Suprapubic skin (tissue), 4 donors: Measurements from ENCODE around the gene MPZL3. TPM values are rescaled to one million over a fixed set of nuclear protein-coding genes. Genes with fewer than 3 reads are reported as not detected.

Source experiments
- DNase-seq, 2 donors: peaks; one replicate each; pipeline ENCODE4 v3.0.0-alpha.2; 2019; ENCODE audit warnings: low spot score in 2 of 2
- H3K27ac ChIP-seq: fragments of 200-600 bp; sonication (generic); one replicate; pipeline ENCODE4 v1.5.1; 2019
- H3K27me3 ChIP-seq: fragments of 200-600 bp; sonication (generic); one replicate; pipeline ENCODE4 v1.5.1; 2019
- H3K36me3 ChIP-seq: fragments of 200-600 bp; sonication (generic); one replicate; pipeline ENCODE4 v1.5.1; 2019
- H3K4me1 ChIP-seq: fragments of 200-600 bp; sonication (generic); one replicate; pipeline ENCODE4 v1.5.1; 2019
- H3K4me3 ChIP-seq: fragments of 200-600 bp; sonication (generic); one replicate; pipeline ENCODE4 v1.5.1; 2019; ENCODE audit warnings: mild to moderate bottlenecking
- H3K9me3 ChIP-seq: fragments of 200-600 bp; sonication (generic); one replicate; pipeline ENCODE4 v1.5.1; 2019
- CTCF ChIP-seq, 2 donors: fragments of 200-600 bp in 1 of 2; fragments of 450-650 bp in 1 of 2; sonication (generic) in 1 of 2; IDR thresholded peaks; one replicate each; pipeline ENCODE4 v1.5.1; 2016 to 2019; ENCODE audit warnings: antibody characterized with exemption in 2 of 2, mild to moderate bottlenecking in 1 of 2, moderate library complexity in 1 of 2
- EP300 ChIP-seq: sonication (generic); formaldehyde crosslinking; IDR thresholded peaks from one replicate; pipeline ENCODE4 v1.6.1; 2017; ENCODE audit warnings: antibody characterized with exemption
- POLR2A ChIP-seq, 2 donors: fragments of 450-650 bp; IDR thresholded peaks; one replicate each; pipeline ENCODE4 v1.6.1; 2017; ENCODE audit warnings: antibody characterized with exemption in 2 of 2, mild to moderate bottlenecking in 2 of 2, moderate library complexity in 2 of 2
- POLR2AphosphoS5 ChIP-seq, 3 donors: sonication (generic); formaldehyde crosslinking; IDR thresholded peaks; one replicate each; pipeline ENCODE4 v1.6.1; 2017; ENCODE audit warnings: antibody characterized with exemption in 3 of 3
- WGBS: methylation state at CpG from one replicate; pipeline ENCODE4 v1.1.5; 2018; 5-methylcytosine and 5-hydroxymethylcytosine counted together
- total RNA-seq, 4 donors: library from RNA; depleted of rRNA; stranded (reverse); fragments of >200 nt; gene quantifications; one replicate each; pipeline ENCODE4 v1.1.0, GENCODE V29; 2016

Gene MPZL3
- total RNA-seq, 4 donors from 2014 or later: 23.9 to 87.2 (median 56.1) TPM

GRCh38 chr11:118217575-118217974, 34.6 kb downstream of the MPZL3 start:
- no peaks in the 10 kb centered on the region for H3K36me3 ChIP-seq
- H3K4me1 ChIP-seq: no peaks in the 10 kb centered on the region
- no peaks in the 10 kb centered on the region for H3K9me3 ChIP-seq
- peaks cover 14% of the 10 kb centered on the region for H3K27me3 ChIP-seq
- WGBS: 77% methylated on average over 3 of the region's 3 CpGs
- no peak for DNase-seq
- no peak overlapping the region for H3K27ac ChIP-seq
- TF ChIP-seq CTCF (IDR thresholded peaks at IDR 0.05): no peak
- TF ChIP-seq EP300: no peak
- no peak for TF ChIP-seq POLR2AphosphoS5 (IDR thresholded peaks at IDR 0.05)
- no peak for TF ChIP-seq POLR2A (IDR thresholded peaks at IDR 0.05)
- no peak overlapping the region for H3K4me3 ChIP-seq

- Histone ChIP-seq H3K27ac (no peak overlapping the region), H3K4me3 (no peak overlapping the region), H3K27me3 (peaks cover 14% of the 10 kb centered on the region), H3K9me3 (no peaks in the 10 kb centered on the region), H3K36me3 (no peaks in the 10 kb centered on the region), H3K4me1 (no peaks in the 10 kb centered on the region)
- no peak for DNase-seq
- WGBS: 74% methylated on average over 11 of the region's 11 CpGs
- TF ChIP-seq POLR2A (IDR thresholded peaks at IDR 0.05) (no peak), POLR2AphosphoS5 (IDR thresholded peaks at IDR 0.05) (no peak), CTCF (IDR thresholded peaks at IDR 0.05) (no peak), EP300 (no peak)
These were observed 35.3 kb downstream of the MPZL3 start for GRCh38 chr11:118216621-118217481.

GRCh38 chr11:118215765-118216164, 36.4 kb downstream of the MPZL3 start:
- no peak for DNase-seq
- H3K27me3 ChIP-seq: peaks cover 7% of the 10 kb centered on the region
- TF ChIP-seq EP300 (no peak), POLR2A (IDR thresholded peaks at IDR 0.05) (no peak), POLR2AphosphoS5 (IDR thresholded peaks at IDR 0.05) (no peak), CTCF (IDR thresholded peaks at IDR 0.05) (no peak)
- 89% methylated on average over 7 of the region's 7 CpGs for WGBS
- peaks cover 5% of the 10 kb centered on the region for H3K4me1 ChIP-seq
- H3K27ac ChIP-seq: no peak overlapping the region
- H3K9me3 ChIP-seq: no peaks in the 10 kb centered on the region
- no peak overlapping the region for H3K4me3 ChIP-seq
- no peaks in the 10 kb centered on the region for H3K36me3 ChIP-seq

GRCh38 chr11:118215262-118215661, 36.9 kb downstream of the MPZL3 start:
- WGBS: 86% methylated on average over 3 of the region's 3 CpGs
- DNase-seq: no peak
- TF ChIP-seq POLR2A (IDR thresholded peaks at IDR 0.05) (no peak), POLR2AphosphoS5 (IDR thresholded peaks at IDR 0.05) (no peak), EP300 (no peak), CTCF (IDR thresholded peaks at IDR 0.05) (no peak)
- Histone ChIP-seq H3K4me1 (peaks cover 7% of the 10 kb centered on the region), H3K9me3 (no peaks in the 10 kb centered on the region), H3K4me3 (no peak overlapping the region), H3K27ac (no peak overlapping the region), H3K36me3 (no peaks in the 10 kb centered on the region), H3K27me3 (peaks cover 7% of the 10 kb centered on the region)

- Histone ChIP-seq H3K36me3 (no peaks in the 10 kb centered on the region), H3K4me1 (peaks cover 7% of the 10 kb centered on the region), H3K27me3 (peaks cover 7% of the 10 kb centered on the region), H3K9me3 (no peaks in the 10 kb centered on the region), H3K27ac (no peak overlapping the region), H3K4me3 (no peak overlapping the region)
- WGBS: 76% methylated on average over 6 of the region's 6 CpGs
- no peak for DNase-seq
- no peak for TF ChIP-seq POLR2A (IDR thresholded peaks at IDR 0.05)
- TF ChIP-seq EP300: no peak
- TF ChIP-seq POLR2AphosphoS5 (IDR thresholded peaks at IDR 0.05): no peak
- no peak for TF ChIP-seq CTCF (IDR thresholded peaks at IDR 0.05)
These were observed 37.8 kb downstream of the MPZL3 start for GRCh38 chr11:118214210-118214914.
